ENCODE results near the gene GTPBP3.

The GTPBP3 gene

DNA sequence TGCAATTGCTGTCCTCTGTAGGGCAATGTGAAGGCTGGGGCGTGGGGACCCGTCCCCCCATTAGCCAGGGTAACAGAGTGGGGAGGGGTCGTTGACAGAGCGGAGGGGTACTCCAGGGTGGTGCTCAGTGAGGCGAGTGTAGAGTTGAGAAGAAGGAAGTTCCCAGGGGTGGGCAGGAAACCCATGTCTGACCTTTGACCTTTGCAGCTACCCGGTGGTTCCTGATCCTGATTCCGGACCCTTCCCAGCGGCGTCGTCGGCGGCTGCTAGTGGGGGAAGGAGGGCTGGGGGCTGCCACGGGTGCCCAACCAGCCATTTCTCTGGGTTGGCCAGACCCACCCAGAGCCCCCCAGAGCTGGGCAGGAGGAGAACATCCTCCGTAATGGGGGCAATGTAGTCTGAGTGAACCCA lies 41.9 kb downstream of the GTPBP3 start:
- H4K20me1 ChIP-seq (ENCODE audit: insufficient read depth, low read length, poor library complexity, severe bottlenecking), result no peaks in the 10 kb centered on the region
- H3K9me2 ChIP-seq (replicated peaks; ENCODE audit: low read depth, low read length), result no peaks in the 10 kb centered on the region
- no peaks in the 10 kb centered on the region for H3F3A ChIP-seq (ENCODE audit: low read depth)
- H3K27me3 ChIP-seq (ENCODE audit: insufficient read depth, low read length, poor library complexity, severe bottlenecking), result no peaks in the 10 kb centered on the region
- H3K79me2 ChIP-seq (ENCODE audit: insufficient read depth, low read length), result no peaks in the 10 kb centered on the region
- H3K9ac ChIP-seq (ENCODE audit: low read depth, low read length, poor library complexity, severe bottlenecking), result no peak overlapping the region
- no peak for TF ChIP-seq EZH2phosphoT487 (IDR thresholded peaks at IDR 0.05; ENCODE audit: borderline replicate concordance)
- TF ChIP-seq, protein P1, sequence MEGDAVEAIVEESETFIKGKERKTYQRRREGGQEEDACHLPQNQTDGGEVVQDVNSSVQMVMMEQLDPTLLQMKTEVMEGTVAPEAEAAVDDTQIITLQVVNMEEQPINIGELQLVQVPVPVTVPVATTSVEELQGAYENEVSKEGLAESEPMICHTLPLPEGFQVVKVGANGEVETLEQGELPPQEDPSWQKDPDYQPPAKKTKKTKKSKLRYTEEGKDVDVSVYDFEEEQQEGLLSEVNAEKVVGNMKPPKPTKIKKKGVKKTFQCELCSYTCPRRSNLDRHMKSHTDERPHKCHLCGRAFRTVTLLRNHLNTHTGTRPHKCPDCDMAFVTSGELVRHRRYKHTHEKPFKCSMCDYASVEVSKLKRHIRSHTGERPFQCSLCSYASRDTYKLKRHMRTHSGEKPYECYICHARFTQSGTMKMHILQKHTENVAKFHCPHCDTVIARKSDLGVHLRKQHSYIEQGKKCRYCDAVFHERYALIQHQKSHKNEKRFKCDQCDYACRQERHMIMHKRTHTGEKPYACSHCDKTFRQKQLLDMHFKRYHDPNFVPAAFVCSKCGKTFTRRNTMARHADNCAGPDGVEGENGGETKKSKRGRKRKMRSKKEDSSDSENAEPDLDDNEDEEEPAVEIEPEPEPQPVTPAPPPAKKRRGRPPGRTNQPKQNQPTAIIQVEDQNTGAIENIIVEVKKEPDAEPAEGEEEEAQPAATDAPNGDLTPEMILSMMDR (conservative IDR thresholded peaks at IDR 0.05; ENCODE audit: low read length), result no peak
- H3K4me1 ChIP-seq (ENCODE audit: insufficient read depth, low read length, poor library complexity, severe bottlenecking), result peaks cover 5% of the 10 kb centered on the region
- H3K9me3 ChIP-seq (ENCODE audit: insufficient read depth, low read depth, low read length), result no peaks in the 10 kb centered on the region
- no peaks in the 10 kb centered on the region for H3K36me3 ChIP-seq (ENCODE audit: insufficient read depth, low read length)
- H2AFZ ChIP-seq (ENCODE audit: low read length), result no peak overlapping the region
- no peak overlapping the region for H3K4me2 ChIP-seq (ENCODE audit: low read depth, low read length, poor library complexity, severe bottlenecking)
- no peak overlapping the region for H3K4me3 ChIP-seq (ENCODE audit: low read length, poor library complexity, severe bottlenecking)

DNA sequence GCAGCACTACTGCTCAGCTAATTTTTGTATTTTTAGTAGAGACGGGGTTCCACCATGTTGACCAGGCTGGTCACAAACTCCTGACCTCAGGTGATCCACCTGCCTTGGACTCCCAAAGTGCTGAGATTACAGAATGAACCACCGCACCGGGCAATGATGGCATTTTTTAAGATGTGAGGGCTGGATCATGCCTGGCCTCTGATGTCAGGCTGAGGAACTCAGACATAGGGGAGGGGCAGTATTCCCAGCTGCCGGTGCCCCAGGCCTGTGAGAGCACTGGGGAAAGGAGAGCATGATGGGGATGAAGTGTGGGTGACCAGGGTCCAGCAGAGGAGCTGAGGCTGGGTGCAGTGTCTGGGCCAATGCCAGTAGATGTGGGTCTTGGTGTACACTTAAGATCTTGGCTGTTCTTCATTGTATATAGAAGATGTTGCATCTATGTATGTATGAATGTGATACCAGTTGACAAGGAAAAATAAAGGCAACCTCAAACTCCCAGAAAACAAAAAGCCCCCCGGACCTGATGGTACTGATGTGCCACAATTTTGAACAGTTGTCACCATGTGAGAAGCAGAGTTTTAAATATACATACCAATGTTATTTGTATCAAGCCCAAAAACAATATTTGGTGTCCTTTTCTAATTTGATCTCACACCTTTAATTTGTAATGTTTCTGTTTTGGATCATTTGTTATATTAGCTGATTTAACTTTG lies 43.2 kb downstream of the GTPBP3 start:
- Histone ChIP-seq H3K4me1 (ENCODE audit: insufficient read depth, low read length, poor library complexity, severe bottlenecking) (peaks cover 5% of the 10 kb centered on the region), H3F3A (ENCODE audit: low read depth) (no peaks in the 10 kb centered on the region), H3K36me3 (ENCODE audit: insufficient read depth, low read length) (no peaks in the 10 kb centered on the region), H3K79me2 (ENCODE audit: insufficient read depth, low read length) (no peaks in the 10 kb centered on the region), H3K4me3 (ENCODE audit: low read length, poor library complexity, severe bottlenecking) (no peak overlapping the region), H3K4me2 (ENCODE audit: low read depth, low read length, poor library complexity, severe bottlenecking) (no peak overlapping the region), H3K9me2 (replicated peaks; ENCODE audit: low read depth, low read length) (no peaks in the 10 kb centered on the region), H2AFZ (ENCODE audit: low read length) (no peak overlapping the region), H4K20me1 (ENCODE audit: insufficient read depth, low read length, poor library complexity, severe bottlenecking) (no peaks in the 10 kb centered on the region), H3K9ac (ENCODE audit: low read depth, low read length, poor library complexity, severe bottlenecking) (no peak overlapping the region), H3K9me3 (ENCODE audit: insufficient read depth, low read depth, low read length) (no peaks in the 10 kb centered on the region), H3K27me3 (ENCODE audit: insufficient read depth, low read length, poor library complexity, severe bottlenecking) (no peaks in the 10 kb centered on the region)
- TF ChIP-seq, protein P1 (conservative IDR thresholded peaks at IDR 0.05; ENCODE audit: low read length), result no peak
- TF ChIP-seq EZH2phosphoT487 (IDR thresholded peaks at IDR 0.05; ENCODE audit: borderline replicate concordance), result no peak

GRCh38 chr19:17385878-17386611 lies 48.7 kb downstream of the GTPBP3 start:
- Histone ChIP-seq H3K9me3 (ENCODE audit: insufficient read depth, low read depth, low read length) (no peaks in the 10 kb centered on the region), H3K4me2 (ENCODE audit: low read depth, low read length, poor library complexity, severe bottlenecking) (no peak overlapping the region), H3K4me3 (ENCODE audit: low read length, poor library complexity, severe bottlenecking) (no peak overlapping the region)

More at GRCh38 chr19:17385878-17386611, 48.7 kb downstream of the GTPBP3 start:
- no peaks in the 10 kb centered on the region for H3K9me2 ChIP-seq (replicated peaks; ENCODE audit: low read depth, low read length)
- no peaks in the 10 kb centered on the region for H3K36me3 ChIP-seq (ENCODE audit: insufficient read depth, low read length)
- no peak overlapping the region for H3K9ac ChIP-seq (ENCODE audit: low read depth, low read length, poor library complexity, severe bottlenecking)
- no peaks in the 10 kb centered on the region for H3K27me3 ChIP-seq (ENCODE audit: insufficient read depth, low read length, poor library complexity, severe bottlenecking)
- TF ChIP-seq EZH2phosphoT487 (IDR thresholded peaks at IDR 0.05; ENCODE audit: borderline replicate concordance), result no peak
- TF ChIP-seq, protein P1 (conservative IDR thresholded peaks at IDR 0.05; ENCODE audit: low read length), result peak; percentile 91
- no peak overlapping the region for H2AFZ ChIP-seq (ENCODE audit: low read length)
- no peaks in the 10 kb centered on the region for H4K20me1 ChIP-seq (ENCODE audit: insufficient read depth, low read length, poor library complexity, severe bottlenecking)
- H3K79me2 ChIP-seq (ENCODE audit: insufficient read depth, low read length), result no peaks in the 10 kb centered on the region
- peaks cover 5% of the 10 kb centered on the region for H3K4me1 ChIP-seq (ENCODE audit: insufficient read depth, low read length, poor library complexity, severe bottlenecking)
- H3F3A ChIP-seq (ENCODE audit: low read depth), result no peaks in the 10 kb centered on the region
